Measurements from ENCODE around the gene SLITRK5. TPM values are rescaled to one million over a fixed set of nuclear protein-coding genes. Genes with fewer than 3 reads are reported as not detected.

The SLITRK5 gene, protein sequence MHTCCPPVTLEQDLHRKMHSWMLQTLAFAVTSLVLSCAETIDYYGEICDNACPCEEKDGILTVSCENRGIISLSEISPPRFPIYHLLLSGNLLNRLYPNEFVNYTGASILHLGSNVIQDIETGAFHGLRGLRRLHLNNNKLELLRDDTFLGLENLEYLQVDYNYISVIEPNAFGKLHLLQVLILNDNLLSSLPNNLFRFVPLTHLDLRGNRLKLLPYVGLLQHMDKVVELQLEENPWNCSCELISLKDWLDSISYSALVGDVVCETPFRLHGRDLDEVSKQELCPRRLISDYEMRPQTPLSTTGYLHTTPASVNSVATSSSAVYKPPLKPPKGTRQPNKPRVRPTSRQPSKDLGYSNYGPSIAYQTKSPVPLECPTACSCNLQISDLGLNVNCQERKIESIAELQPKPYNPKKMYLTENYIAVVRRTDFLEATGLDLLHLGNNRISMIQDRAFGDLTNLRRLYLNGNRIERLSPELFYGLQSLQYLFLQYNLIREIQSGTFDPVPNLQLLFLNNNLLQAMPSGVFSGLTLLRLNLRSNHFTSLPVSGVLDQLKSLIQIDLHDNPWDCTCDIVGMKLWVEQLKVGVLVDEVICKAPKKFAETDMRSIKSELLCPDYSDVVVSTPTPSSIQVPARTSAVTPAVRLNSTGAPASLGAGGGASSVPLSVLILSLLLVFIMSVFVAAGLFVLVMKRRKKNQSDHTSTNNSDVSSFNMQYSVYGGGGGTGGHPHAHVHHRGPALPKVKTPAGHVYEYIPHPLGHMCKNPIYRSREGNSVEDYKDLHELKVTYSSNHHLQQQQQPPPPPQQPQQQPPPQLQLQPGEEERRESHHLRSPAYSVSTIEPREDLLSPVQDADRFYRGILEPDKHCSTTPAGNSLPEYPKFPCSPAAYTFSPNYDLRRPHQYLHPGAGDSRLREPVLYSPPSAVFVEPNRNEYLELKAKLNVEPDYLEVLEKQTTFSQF
- 1.8 TPM for total RNA-seq

DNA sequence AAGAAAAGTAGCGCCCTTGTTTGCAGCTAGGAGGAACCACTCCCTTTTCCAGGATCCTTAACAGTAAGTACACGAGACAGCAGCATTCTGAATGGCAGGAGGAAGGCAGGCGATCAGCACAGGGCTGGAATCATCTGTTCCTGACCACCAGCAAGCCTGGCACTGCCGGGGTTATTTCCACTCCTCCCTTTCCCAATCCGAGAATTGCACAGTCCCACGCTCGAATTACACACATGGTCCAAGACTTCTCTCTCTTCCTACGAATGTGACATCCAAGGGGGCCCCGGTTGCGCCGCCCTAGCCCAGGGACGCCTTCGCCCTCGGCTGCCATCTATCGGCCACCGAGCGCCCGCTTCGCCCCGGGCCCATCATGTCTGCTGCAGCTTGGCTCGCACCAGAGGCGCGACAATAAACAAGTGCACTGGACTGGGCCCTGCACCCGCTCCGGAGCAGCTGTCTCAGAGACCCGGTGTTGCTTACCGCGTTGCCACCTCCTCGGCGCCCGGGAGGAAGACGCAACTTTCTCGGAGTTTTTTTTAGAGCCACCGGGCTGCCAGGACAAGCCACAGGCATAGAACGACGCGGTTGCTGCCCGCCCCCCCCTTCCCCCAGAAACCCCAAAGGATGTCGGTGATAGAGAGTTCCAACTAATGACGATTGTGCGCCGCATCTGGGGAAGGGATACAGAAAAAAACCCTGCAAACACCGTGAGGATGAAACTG is at the start of gene SLITRK5:
Gene SLITRK5, plus strand, starts transcription at position 341 of the 722 bp plus-strand sequence. CDS start 4,018 bp downstream, outside the sequence.
- DNase-seq: peak; percentile 64

DNA sequence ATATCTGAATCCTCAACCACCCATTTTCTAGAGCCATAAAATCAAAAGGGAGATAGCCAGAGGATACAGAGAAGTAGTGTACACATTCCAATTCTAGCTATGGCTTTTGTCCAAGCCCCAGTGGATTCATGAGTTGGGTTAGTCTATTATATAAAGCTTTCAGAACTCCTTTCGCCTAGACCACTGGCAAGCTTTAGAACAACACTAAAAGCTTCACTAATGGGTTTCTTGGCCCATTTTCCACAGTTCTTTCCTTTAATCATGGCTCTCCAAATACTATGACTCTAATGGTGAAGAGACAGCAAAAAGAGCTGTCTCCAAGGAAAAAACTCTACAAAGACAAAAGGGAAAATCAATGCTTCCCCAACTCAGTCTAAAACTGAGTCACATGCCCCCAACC is 48.2 kb upstream of the SLITRK5 start:
- DNase-seq: no peak

DNA sequence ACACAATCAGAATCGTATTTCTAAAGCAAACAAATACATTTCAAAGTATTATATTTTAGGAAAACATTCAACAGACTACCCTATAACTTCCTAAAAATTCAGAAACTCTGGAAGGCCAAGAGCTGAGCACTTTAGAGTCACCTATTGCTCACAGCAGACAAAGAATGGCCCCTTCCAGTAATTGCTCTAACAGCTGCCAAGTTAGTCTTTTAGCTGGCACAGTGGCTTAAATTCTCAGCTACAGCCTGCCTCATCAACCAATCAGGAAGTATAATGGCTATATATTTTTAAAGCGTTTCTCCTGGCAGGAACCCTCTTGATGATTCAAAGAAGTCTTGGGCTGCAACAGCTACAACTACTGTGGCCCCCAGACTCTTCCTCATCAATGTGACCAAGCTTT is 14.9 kb upstream of the SLITRK5 start:
- no peak for DNase-seq

DNA sequence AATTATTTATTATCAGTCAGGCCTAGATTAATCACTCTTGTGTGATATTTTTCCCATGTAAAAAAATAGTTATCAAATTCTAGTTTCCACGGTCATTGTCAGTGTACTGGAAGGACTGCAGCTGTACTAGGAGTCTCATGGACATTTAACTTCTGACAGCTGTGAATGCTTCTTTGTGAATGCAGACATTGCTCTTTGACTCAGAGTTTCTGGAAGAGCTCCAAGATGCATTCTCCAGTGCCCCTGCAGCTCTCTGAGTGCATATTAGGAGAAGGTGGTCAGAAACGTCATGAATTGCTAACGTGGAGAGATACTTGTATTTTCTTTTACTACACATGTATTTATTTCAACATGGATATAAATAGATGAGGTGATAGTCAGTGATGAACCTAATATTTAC is 9.7 kb upstream of the SLITRK5 start:
- DNase-seq: no peak

DNA sequence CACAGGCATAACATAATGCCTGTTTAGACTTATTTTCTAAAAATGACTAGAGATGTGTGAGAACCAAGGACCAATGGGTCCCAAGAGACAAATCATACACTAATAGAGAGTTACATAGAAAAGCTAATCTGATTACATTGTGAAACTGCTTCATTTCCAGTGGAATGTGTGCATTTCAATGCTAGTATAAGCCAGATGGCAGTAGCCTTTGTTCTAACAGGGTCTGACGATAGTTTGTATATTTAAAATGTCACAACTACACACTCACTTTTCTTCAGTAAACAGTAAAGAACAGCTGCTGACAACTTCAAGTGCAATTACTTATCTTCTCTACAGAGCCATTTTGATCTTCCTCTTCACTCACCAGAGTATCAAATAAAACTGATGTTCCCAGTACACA is 4.3 kb upstream of the SLITRK5 start:
- DNase-seq: no peak

DNA sequence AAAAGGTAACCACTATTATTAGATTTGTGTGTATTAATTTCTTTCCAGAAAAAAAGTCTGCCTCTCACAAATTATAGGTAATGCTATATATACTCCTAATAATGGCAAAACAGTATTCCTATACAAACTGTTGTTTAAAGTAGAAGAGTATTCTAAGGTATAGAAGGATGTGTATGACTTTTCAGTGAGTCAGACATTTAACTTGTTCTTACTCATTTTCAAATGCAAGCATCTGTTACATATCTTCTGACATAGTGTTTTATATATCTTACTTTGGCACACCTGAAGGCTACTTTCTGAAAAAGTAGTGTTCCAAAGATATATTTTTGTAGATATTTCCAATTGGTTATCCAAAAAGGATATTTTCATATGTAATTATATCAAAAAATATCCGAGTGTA is 3.5 kb upstream of the SLITRK5 start:
- no peak for DNase-seq

DNA sequence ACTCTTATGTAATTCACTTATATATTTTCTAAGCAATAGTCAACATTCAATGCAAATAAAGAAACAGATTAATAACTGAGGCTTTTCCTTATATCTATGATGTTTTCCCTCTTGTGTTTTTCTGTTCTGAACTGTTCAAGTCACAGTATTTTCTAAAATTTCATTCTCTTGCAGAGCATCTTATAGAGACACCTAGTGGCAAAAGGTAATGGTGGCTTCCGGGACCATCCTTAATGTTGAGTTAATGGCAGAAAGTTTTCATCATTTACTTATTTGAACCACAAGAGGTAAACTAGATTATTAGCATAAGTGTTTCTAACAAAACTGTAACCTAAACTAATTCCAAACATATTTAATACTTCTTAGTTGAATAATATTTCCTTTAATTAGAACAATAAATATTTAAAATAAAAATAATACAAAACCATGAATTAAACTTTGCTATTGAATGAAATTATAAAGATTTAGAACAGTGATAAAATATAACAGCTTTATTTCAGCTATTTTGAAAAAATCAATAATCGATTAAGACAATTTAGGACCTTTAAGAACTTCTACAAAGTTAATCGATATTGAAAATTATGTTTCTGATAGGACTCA is 1.7 kb upstream of the SLITRK5 start:
- DNase-seq: no peak

DNA sequence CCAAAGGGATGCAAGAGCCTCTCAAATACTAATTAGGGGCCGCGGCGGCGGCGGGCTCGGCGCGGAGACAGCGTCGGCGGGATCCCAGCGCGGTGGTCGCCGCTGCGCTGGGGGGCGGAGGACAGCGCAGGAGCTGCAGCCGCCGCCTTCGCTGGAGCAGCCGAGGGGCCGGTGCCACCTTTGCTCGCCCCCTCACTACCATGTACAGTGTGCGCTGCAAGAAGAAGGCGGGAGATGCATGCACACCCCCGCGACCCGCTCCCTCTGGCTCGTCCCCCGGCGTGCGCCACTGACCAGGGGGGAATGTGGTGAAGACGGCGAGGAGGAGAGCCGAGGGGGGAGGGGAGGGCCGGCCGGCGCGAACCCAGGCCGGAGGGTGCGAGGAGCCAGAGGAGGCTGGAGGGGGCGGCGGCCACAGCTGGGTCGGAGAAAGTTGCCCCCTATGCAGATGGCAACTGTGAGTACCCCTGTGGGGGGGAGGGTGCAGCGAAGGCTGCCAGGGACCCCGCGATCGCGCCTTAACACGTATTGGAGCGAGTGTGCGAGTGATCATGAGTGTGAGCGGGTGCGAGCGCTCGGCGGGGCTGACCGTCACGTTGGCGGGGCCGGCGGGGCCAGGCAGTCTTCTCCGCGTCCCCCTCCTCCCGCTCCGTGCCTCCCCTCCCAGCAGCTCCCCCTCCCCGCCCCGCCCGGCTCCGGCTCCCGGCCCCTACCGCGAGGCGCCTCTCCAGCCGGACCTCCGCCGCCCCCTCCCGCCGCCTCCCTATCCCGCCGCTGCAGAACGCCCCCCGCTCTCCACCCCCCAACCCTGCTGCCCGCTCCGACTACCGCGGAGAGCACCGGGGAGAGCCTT is 808 bp downstream of the SLITRK5 start:
- DNase-seq: no peak

DNA sequence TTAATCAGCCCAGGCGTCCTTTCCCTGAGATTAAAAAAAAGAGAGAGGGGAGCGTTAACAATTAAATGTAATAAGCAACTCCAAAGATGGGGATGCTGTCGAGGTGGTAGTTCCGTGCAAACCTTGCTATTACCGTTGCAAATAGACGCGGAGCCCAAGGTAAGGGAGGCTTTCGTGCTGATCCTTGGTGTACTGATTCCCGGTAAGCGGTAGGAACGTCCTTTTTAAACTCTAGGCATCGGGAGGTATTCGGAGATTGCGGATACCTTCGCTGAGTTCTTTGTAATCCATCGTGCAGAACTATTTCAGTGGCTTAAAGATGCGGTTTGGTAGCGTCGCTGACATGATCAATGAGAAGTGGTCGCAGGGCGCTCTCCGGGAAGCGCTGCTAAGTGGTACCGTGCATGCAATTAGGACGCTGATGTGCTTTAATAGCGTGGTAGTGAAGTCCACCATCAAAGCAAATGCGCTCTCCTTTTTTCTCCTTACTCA is 3.1 kb downstream of the SLITRK5 start:
- no peak for DNase-seq

DNA sequence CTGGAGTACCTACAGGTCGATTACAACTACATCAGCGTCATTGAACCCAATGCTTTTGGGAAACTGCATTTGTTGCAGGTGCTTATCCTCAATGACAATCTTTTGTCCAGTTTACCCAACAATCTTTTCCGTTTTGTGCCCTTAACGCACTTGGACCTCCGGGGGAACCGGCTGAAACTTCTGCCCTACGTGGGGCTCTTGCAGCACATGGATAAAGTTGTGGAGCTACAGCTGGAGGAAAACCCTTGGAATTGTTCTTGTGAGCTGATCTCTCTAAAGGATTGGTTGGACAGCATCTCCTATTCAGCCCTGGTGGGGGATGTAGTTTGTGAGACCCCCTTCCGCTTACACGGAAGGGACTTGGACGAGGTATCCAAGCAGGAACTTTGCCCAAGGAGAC is 4.7 kb downstream of the SLITRK5 start:
- DNase-seq: no peak

DNA sequence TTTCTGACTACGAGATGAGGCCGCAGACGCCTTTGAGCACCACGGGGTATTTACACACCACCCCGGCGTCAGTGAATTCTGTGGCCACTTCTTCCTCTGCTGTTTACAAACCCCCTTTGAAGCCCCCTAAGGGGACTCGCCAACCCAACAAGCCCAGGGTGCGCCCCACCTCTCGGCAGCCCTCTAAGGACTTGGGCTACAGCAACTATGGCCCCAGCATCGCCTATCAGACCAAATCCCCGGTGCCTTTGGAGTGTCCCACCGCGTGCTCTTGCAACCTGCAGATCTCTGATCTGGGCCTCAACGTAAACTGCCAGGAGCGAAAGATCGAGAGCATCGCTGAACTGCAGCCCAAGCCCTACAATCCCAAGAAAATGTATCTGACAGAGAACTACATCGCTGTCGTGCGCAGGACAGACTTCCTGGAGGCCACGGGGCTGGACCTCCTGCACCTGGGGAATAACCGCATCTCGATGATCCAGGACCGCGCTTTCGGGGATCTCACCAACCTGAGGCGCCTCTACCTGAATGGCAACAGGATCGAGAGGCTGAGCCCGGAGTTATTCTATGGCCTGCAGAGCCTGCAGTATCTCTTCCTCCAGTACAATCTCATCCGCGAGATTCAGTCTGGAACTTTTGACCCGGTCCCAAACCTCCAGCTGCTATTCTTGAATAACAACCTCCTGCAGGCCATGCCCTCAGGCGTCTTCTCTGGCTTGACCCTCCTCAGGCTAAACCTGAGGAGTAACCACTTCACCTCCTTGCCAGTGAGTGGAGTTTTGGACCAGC is 5.3 kb downstream of the SLITRK5 start:
- DNase-seq: no peak

DNA sequence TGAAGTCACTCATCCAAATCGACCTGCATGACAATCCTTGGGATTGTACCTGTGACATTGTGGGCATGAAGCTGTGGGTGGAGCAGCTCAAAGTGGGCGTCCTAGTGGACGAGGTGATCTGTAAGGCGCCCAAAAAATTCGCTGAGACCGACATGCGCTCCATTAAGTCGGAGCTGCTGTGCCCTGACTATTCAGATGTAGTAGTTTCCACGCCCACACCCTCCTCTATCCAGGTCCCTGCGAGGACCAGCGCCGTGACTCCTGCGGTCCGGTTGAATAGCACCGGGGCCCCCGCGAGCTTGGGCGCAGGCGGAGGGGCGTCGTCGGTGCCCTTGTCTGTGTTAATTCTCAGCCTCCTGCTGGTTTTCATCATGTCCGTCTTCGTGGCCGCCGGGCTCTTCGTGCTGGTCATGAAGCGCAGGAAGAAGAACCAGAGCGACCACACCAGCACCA is 5.9 kb downstream of the SLITRK5 start:
- DNase-seq: no peak

DNA sequence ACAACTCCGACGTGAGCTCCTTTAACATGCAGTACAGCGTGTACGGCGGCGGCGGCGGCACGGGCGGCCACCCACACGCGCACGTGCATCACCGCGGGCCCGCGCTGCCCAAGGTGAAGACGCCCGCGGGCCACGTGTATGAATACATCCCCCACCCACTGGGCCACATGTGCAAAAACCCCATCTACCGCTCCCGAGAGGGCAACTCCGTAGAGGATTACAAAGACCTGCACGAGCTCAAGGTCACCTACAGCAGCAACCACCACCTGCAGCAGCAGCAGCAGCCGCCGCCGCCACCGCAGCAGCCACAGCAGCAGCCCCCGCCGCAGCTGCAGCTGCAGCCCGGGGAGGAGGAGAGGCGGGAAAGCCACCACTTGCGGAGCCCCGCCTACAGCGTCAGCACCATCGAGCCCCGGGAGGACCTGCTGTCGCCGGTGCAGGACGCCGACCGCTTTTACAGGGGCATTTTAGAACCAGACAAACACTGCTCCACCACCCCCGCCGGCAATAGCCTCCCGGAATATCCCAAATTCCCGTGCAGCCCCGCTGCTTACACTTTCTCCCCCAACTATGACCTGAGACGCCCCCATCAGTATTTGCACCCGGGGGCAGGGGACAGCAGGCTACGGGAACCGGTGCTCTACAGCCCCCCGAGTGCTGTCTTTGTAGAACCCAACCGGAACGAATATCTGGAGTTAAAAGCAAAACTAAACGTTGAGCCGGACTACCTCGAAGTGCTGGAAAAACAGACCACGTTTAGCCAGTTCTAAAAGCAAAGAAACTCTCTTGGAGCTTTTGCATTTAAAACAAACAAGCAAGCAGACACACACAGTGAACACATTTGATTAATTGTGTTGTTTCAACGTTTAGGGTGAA is 6.6 kb downstream of the SLITRK5 start:
- no peak for DNase-seq

DNA sequence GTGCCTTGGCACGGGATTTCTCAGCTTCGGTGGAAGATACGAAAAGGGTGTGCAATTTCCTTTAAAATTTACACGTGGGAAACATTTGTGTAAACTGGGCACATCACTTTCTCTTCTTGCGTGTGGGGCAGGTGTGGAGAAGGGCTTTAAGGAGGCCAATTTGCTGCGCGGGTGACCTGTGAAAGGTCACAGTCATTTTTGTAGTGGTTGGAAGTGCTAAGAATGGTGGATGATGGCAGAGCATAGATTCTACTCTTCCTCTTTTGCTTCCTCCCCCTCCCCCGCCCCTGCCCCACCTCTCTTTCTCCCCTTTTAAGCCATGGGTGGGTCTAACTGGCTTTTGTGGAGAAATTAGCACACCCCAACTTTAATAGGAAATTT is 7.2 kb downstream of the SLITRK5 start:
- DNase-seq: no peak

DNA sequence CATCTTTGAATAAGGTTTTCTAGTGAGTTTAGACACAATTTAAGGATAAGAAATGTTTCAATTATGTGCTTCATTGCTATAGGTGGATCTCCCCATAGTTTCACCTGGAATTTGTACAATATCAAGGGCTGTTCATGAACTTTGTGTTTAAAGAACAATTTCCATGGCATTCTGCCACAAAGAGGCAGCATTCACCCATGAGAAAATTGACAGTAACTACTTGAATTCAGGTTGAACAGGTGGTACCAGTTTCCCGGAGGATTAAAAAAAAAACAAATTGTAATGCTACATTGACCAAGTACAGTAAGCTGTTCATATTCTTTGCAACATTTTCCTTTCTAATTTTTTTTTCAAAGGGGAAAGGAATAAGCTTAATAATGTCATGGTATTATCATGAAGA is 9.1 kb downstream of the SLITRK5 start:
- DNase-seq: no peak

DNA sequence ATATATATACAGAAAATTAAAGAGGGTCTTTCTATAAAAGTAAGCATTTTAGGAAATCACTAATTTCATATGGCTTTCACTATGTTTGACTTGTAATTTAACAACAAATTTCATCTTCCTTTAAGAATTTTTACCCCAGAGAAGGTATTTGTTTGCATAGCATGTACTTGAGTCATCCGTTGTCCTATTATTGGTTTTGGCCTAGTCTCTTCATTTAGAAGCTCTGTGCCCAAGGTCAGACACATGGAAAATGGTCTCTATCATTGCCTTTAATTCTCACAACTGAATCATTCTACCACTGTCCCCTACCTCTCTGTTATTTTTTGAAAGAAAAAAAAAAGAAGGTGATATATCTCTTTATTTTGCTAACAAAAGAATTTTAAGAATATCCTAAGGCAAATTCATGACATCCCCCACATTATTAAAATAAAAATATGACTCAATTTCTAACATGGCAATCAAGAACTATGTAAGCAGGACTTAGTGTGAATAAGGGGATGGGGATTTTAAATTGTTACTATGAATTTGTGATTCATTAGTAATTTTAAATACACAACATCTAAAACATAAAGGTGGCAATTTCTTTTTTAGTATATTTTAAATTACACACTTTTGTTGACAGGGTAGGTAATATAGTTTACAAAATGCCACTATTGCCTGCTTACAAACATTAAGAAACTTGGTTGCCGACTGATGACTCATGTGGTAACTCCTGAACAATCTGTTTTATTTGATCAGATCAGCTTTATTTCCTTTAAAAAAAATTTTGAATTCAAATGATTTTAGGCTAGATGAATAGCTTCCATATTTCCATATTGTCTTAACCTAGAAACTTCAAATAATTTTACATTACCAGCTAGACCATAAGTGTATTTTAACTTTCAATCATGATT is 13.9 kb downstream of the SLITRK5 start:
- DNase-seq: no peak

DNA sequence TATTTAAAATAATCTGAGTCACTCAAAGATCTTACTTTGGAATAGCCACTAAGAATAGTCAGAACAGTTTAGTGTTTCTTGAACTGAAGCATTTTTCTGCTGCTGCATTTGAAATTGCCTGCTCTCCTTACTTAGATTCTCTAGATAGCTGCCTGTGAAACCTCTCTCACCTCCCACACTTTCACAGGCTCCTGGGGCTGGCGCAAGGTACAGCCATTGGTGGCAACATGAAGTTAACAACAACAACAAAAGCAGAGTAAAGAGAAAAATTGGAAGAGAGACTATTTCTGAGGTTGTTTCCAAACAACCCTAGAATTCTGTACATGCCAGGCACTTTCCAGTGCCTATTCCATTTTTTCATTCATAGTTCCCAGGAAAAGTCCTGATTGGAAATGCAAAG is 25.3 kb downstream of the SLITRK5 start:
- DNase-seq: no peak

DNA sequence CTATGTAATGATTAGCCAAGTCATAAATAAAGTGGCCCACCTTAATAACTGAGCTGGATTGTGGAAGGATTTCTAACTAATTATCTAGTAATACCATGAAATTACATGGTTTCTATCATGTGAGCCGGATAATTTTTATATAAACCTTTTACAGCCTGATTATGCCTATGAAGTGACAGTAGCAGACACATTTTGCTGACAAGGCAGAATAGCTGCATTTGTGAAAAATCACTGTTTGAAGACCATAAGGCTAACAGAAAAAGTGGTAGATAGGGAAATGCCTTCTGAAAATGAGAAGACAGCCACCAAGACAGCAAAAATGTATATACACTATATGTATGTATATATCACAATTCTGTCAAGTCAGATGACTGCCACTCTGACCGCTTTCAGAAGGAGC is 27.1 kb downstream of the SLITRK5 start:
- no peak for DNase-seq

All from skin of body (tissue), 2 donors.